ENCODE data around the gene OR56B1. TPM values are rescaled to one million over a fixed set of nuclear protein-coding genes. Genes with fewer than 3 reads are reported as not detected.

The OR56B1 gene
- total and polyA plus RNA-seq, 2 of the 13 experiments (the other 11 are each of a cell fraction or from before 2014, with no cell fraction given) = not detected

DNA sequence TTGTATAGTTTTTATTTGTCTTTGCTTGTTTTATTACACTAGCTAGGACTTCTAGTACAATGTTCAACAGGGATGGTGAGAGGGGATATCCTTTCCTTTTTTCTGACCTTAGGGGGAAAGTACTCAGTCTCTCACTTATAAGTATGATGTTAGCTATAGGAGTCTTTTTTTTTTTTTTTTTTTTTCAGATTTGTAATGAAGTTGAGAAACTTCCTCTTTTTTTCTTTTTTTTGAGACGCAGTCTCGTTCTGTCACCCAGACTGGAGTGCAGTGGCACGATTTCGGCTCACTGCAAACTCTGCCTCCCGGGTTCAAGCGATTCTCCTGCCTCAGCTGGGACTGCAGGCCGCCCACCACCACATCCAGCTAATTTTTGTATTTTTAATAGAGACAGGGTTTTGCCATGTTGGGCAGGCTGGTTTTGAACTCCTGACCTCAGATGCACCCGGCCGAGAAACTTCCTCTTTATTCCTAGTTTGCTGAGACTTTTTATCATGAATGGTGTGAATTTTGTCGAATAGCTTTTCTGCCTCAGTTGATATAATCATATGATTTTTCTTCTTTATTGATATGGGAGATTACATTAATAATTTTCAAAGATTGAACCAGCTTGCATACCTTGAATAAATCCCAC lies 35.7 kb upstream of the OR56B1 start:
- Histone ChIP-seq H3K4me3 (replicated peaks in 1 of 3; ENCODE audit: insufficient read depth in 1 of 3, low read depth in 2 of 3, low read length in 3 of 3) (no peak overlapping the region), H2AFZ (ENCODE audit: low read length) (no peak overlapping the region), H3K27ac (ENCODE audit: extremely low read length, insufficient read depth, low read length) (no peak overlapping the region), H3K9ac (ENCODE audit: insufficient read depth, low read depth, low read length) (no peak overlapping the region), H4K20me1 (ENCODE audit: insufficient read depth, low read length) (no peaks in the 10 kb centered on the region), H3K4me2 (ENCODE audit: low read depth, low read length) (no peak overlapping the region), H3K79me2 (ENCODE audit: insufficient read depth, low read length) (no peaks in the 10 kb centered on the region), H3K27me3 (ENCODE audit: control insufficient read depth in 1 of 2, insufficient read depth in 2 of 2, low read length in 2 of 2) (no peaks in the 10 kb centered on the region), H3K4me1 (ENCODE audit: insufficient read depth, low read length) (no peaks in the 10 kb centered on the region), H3K9me3 (ENCODE audit: low read length) (no peaks in the 10 kb centered on the region), H3K36me3 (replicated peaks in 1 of 2; ENCODE audit: control insufficient read depth in 1 of 2, insufficient read depth in 2 of 2, low read length in 2 of 2) (no peaks in the 10 kb centered on the region)
- DNase-seq (ENCODE audit: low spot score) (no peak), ATAC-seq (no peak), FAIRE-seq (no peak)
- 61% methylated on average over 10 of the region's 10 CpGs for WGBS (ENCODE audit: low lambda C conversion rate)
- no TSS peak for BruUV-seq (replicated peaks)
- TF ChIP-seq ZNF644 (CRISPR knock-in tag; IDR thresholded peaks at IDR 0.05; ENCODE audit: low read depth) = no peak
- no peak for TF ChIP-seq TBX3 (IDR thresholded peaks at IDR 0.05; ENCODE audit: borderline replicate concordance)
- no peak for TF ChIP-seq SNAPC2 (CRISPR knock-in tag; IDR thresholded peaks at IDR 0.05)
- intact Hi-C loops (cut with micrococcal nuclease; ENCODE audit: unreplicated experiment) = no loop called here
- in situ Hi-C loops (cut with HindIII; ENCODE audit: extremely low pct_ligation_motif_present, low pct_unique_long_range_greater_than_20kb) = no loop called here
- ChIA-PET CTCF (ENCODE audit: low intra/inter-chr PET ratio, low total read pairs) (no interaction called here), POLR2A (no interaction called here)

DNA sequence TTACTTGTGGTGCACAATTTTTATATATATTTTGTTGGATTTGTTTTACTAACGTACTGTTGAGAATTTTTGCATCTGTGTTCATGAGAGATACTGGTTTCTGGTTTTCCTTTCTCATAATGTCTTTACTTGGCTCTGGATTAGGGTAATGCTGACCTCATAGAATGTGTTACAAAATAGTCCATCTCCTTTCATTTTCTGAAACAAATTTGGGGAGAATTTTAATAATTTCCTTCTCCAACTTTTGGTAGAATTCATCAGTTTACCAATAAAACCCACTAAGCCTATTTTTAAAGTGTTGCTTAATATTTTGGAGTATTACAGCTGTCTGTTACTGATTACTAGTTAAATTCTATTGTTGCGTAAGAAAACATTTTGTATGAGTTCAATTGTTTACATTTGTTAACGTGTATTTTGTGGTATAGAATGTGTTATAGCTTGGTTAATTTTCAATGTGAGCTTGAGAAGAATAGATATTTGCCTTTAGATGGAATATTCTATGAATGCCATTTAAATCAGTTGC lies 35.1 kb upstream of the OR56B1 start:
- Histone ChIP-seq H3K27ac (ENCODE audit: extremely low read length, insufficient read depth, low read length) (no peak overlapping the region), H3K9me3 (ENCODE audit: low read length) (no peaks in the 10 kb centered on the region), H3K27me3 (ENCODE audit: control insufficient read depth in 1 of 2, insufficient read depth in 2 of 2, low read length in 2 of 2) (no peaks in the 10 kb centered on the region), H3K4me3 (replicated peaks in 1 of 3; ENCODE audit: insufficient read depth in 1 of 3, low read depth in 2 of 3, low read length in 3 of 3) (no peak overlapping the region), H3K9ac (ENCODE audit: insufficient read depth, low read depth, low read length) (no peak overlapping the region), H4K20me1 (ENCODE audit: insufficient read depth, low read length) (no peaks in the 10 kb centered on the region), H2AFZ (ENCODE audit: low read length) (no peak overlapping the region), H3K36me3 (replicated peaks in 1 of 2; ENCODE audit: control insufficient read depth in 1 of 2, insufficient read depth in 2 of 2, low read length in 2 of 2) (no peaks in the 10 kb centered on the region), H3K4me2 (ENCODE audit: low read depth, low read length) (no peak overlapping the region), H3K4me1 (ENCODE audit: insufficient read depth, low read length) (no peaks in the 10 kb centered on the region), H3K79me2 (ENCODE audit: insufficient read depth, low read length) (no peaks in the 10 kb centered on the region)
- in situ Hi-C loops (cut with HindIII; ENCODE audit: extremely low pct_ligation_motif_present, low pct_unique_long_range_greater_than_20kb) (no loop called here), intact Hi-C loops (cut with micrococcal nuclease; ENCODE audit: unreplicated experiment) (no loop called here)
- POLR2A ChIA-PET = no interaction called here
- no peak for FAIRE-seq
- DNase-seq (ENCODE audit: low spot score) = no peak
- no TSS peak for BruUV-seq (replicated peaks)
- 11% methylated on average over 3 of the region's 3 CpGs for WGBS (ENCODE audit: low lambda C conversion rate)
- CTCF ChIA-PET (ENCODE audit: low intra/inter-chr PET ratio, low total read pairs) = no interaction called here
- ATAC-seq = no peak
- no peak for TF ChIP-seq ZNF703 (CRISPR knock-in tag; IDR thresholded peaks at IDR 0.05; ENCODE audit: borderline replicate concordance)
- TF ChIP-seq XRCC5 (optimal IDR thresholded peaks at IDR 0.05; ENCODE audit: low read length) = no peak
- TF ChIP-seq CEBPB (IDR thresholded peaks at IDR 0.05; ENCODE audit: borderline replicate concordance, low read depth, low read length) = 0 out of 2 replicates have a peak, but pooled peaks have one; percentile 8

Measured in HepG2 (cell line).